Endothelial cell (in vitro differentiated cells): Measurements from ENCODE around the gene TTC19. TPM values are rescaled to one million over a fixed set of nuclear protein-coding genes. Genes with fewer than 3 reads are reported as not detected.
A peak's percentile ranks its signal among the peaks of the same experiment; 100 is the strongest.

Experiments used
- DNase-seq: peaks from one replicate; pipeline ENCODE4 v3.0.0; 2021; ENCODE audit warnings: low spot score
- H3K27ac Mint-ChIP-seq: one replicate; pipeline ENCODE4 v1.8.0; 2021; ENCODE audit warnings: mixed read lengths, inconsistent platforms; ENCODE audit not compliant: unreplicated experiment
- H3K27me3 Mint-ChIP-seq: one replicate; pipeline ENCODE4 v1.8.0; 2021; ENCODE audit warnings: mild to moderate bottlenecking, moderate library complexity, mixed read lengths, inconsistent platforms; ENCODE audit not compliant: unreplicated experiment
- H3K36me3 Mint-ChIP-seq: one replicate; pipeline ENCODE4 v1.8.0; 2021; ENCODE audit warnings: mild to moderate bottlenecking, low read depth, mixed read lengths, inconsistent platforms; ENCODE audit not compliant: unreplicated experiment
- H3K4me1 Mint-ChIP-seq: one replicate; pipeline ENCODE4 v1.8.0; 2021; ENCODE audit warnings: mild to moderate bottlenecking, mixed read lengths, inconsistent platforms; ENCODE audit not compliant: unreplicated experiment
- H3K4me3 Mint-ChIP-seq: one replicate; pipeline ENCODE4 v1.8.0; 2021; ENCODE audit warnings: mild to moderate bottlenecking, mixed read lengths, inconsistent platforms; ENCODE audit not compliant: unreplicated experiment
- H3K9me3 Mint-ChIP-seq: one replicate; pipeline ENCODE4 v1.8.0; 2021; ENCODE audit warnings: mixed read lengths, inconsistent platforms; ENCODE audit not compliant: unreplicated experiment
- CTCF ChIP-seq: fragments of 200-600 bp; sonication (generic); IDR thresholded peaks from one replicate; pipeline ENCODE4 v1.5.0; 2021; ENCODE audit warnings: antibody characterized with exemption; ENCODE audit not compliant: unreplicated experiment
- total RNA-seq: library from RNA; stranded (reverse); fragmentation: NEBNext Ultra II Directional; extraction: Animal tissue kit (Norgen Biotek cat#: 25700); gene quantifications from one replicate; pipeline ENCODE4 v1.2.1, GENCODE V29; 2021; ENCODE audit not compliant: unreplicated experiment

Gene TTC19
- total RNA-seq, 1 donor from 2014 or later = 29.6 TPM

GRCh38 chr17:16013943-16014407 is 14.4 kb downstream of the TTC19 start:
- Mint-ChIP-seq H3K4me3 (no peak overlapping the region), H3K27ac (peak overlapping the region; percentile 85), H3K36me3 (peaks cover 19% of the 10 kb centered on the region), H3K27me3 (no peaks in the 10 kb centered on the region), H3K9me3 (no peaks in the 10 kb centered on the region), H3K4me1 (peaks cover 17% of the 10 kb centered on the region)
- peak; percentile 87 for TF ChIP-seq CTCF
- DNase-seq = peak; percentile 43

GRCh38 chr17:16019347-16019746 is 19.7 kb downstream of the TTC19 start:
- peaks cover 26% of the 10 kb centered on the region for H3K36me3 Mint-ChIP-seq
- H3K4me1 Mint-ChIP-seq = peaks cover 3% of the 10 kb centered on the region
- DNase-seq = no peak
- H3K9me3 Mint-ChIP-seq = no peaks in the 10 kb centered on the region
- H3K4me3 Mint-ChIP-seq = no peak overlapping the region
- no peaks in the 10 kb centered on the region for H3K27me3 Mint-ChIP-seq
- TF ChIP-seq CTCF = no peak
- H3K27ac Mint-ChIP-seq = no peak overlapping the region

- H3K27me3 Mint-ChIP-seq = peaks cover 8% of the 10 kb centered on the region
- H3K9me3 Mint-ChIP-seq = no peaks in the 10 kb centered on the region
- H3K27ac Mint-ChIP-seq = no peak overlapping the region
- peaks cover 52% of the 10 kb centered on the region for H3K36me3 Mint-ChIP-seq
- TF ChIP-seq CTCF = no peak
- no peaks in the 10 kb centered on the region for H3K4me1 Mint-ChIP-seq
- no peak for DNase-seq
- no peak overlapping the region for H3K4me3 Mint-ChIP-seq
Observed at GRCh38 chr17:16023881-16024280, 24.3 kb downstream of the TTC19 start.

- DNase-seq = no peak
- TF ChIP-seq CTCF = no peak
- Mint-ChIP-seq H3K4me3 (no peak overlapping the region), H3K27me3 (peaks cover 8% of the 10 kb centered on the region), H3K9me3 (no peaks in the 10 kb centered on the region), H3K27ac (no peak overlapping the region), H3K4me1 (no peaks in the 10 kb centered on the region), H3K36me3 (peaks cover 52% of the 10 kb centered on the region)
Observed at GRCh38 chr17:16025202-16025601, 25.6 kb downstream of the TTC19 start.

- H3K27ac Mint-ChIP-seq = no peak overlapping the region
- TF ChIP-seq CTCF = no peak
- no peaks in the 10 kb centered on the region for H3K9me3 Mint-ChIP-seq
- peaks cover 48% of the 10 kb centered on the region for H3K36me3 Mint-ChIP-seq
- no peak for DNase-seq
- peaks cover 8% of the 10 kb centered on the region for H3K27me3 Mint-ChIP-seq
- no peaks in the 10 kb centered on the region for H3K4me1 Mint-ChIP-seq
- peak overlapping the region; percentile 1 for H3K4me3 Mint-ChIP-seq
Observed at GRCh38 chr17:16026895-16027294, 27.3 kb downstream of the TTC19 start.
